GM23338 (cell line): ENCODE data around the gene SSNA1. TPM values are rescaled to one million over a fixed set of nuclear protein-coding genes. Genes with fewer than 3 reads are reported as not detected.

Experiments used
- ATAC-seq: fragments of 200-7000 bp; cut with Tn5 transposase; 3 replicates; pipeline ENCODE4 v1.9.1; 2020
- DNase-seq: peaks from one replicate; pipeline ENCODE4 v3.0.0-alpha.2; 2015; ENCODE audit warnings: low spot score
- H2AFZ ChIP-seq: fragments of 200-600 bp; sonication (generic); 2 replicates; pipeline ENCODE4 v1.8.0; 2016; ENCODE audit warnings: antibody characterized with exemption, mild to moderate bottlenecking, moderate library complexity
- H3F3A ChIP-seq: fragments of 200-600 bp; sonication (generic); replicated peaks from 2 replicates; pipeline ENCODE4 v1.8.0; 2017; ENCODE audit warnings: antibody characterized with exemption, mixed run types, low read depth
- H3K27ac ChIP-seq: fragments of 200-600 bp; sonication (generic); 2 replicates; pipeline ENCODE4 v1.6.1; 2016; ENCODE audit warnings: low read depth
- H3K27me3 ChIP-seq: fragments of 200-600 bp; sonication (generic); 2 replicates; pipeline ENCODE4 v1.8.0; 2016; ENCODE audit warnings: mild to moderate bottlenecking, mixed run types, moderate library complexity; ENCODE audit not compliant: insufficient read depth
- H3K36me3 ChIP-seq: fragments of 200-600 bp; sonication (generic); 2 replicates; pipeline ENCODE4 v1.8.0; 2016; ENCODE audit warnings: mild to moderate bottlenecking; ENCODE audit not compliant: insufficient read depth
- H3K4me1 ChIP-seq: fragments of 200-600 bp; sonication (generic); 2 replicates; pipeline ENCODE4 v1.8.0; 2016; ENCODE audit warnings: mild to moderate bottlenecking, moderate library complexity; ENCODE audit not compliant: insufficient read depth
- H3K4me2 ChIP-seq: fragments of 200-600 bp; sonication (generic); 2 replicates; pipeline ENCODE4 v1.7.1; 2017; ENCODE audit warnings: mixed run types
- H3K4me3 ChIP-seq: fragments of 200-600 bp; sonication (generic); 2 replicates; pipeline ENCODE4 v1.6.1; 2016; ENCODE audit warnings: mixed run types
- H3K79me2 ChIP-seq: fragments of 200-600 bp; sonication (generic); replicated peaks from 2 replicates; pipeline ENCODE4 v1.8.0; 2017; ENCODE audit warnings: mild to moderate bottlenecking; ENCODE audit not compliant: insufficient read depth
- H3K9me2 ChIP-seq: fragments of 200-600 bp; sonication (generic); 2 replicates; pipeline ENCODE4 v1.8.0; 2017; ENCODE audit not compliant: insufficient read depth
- H4K20me1 ChIP-seq: fragments of 200-600 bp; sonication (generic); replicated peaks from 2 replicates; pipeline ENCODE4 v1.8.0; 2017; ENCODE audit warnings: mild to moderate bottlenecking; ENCODE audit not compliant: insufficient read depth
- H3K27ac Mint-ChIP-seq: 2 replicates; pipeline ENCODE4 v1.8.0; 2020; ENCODE audit warnings: inconsistent platforms, mild to moderate bottlenecking, moderate library complexity, mixed read lengths
- H3K27me3 Mint-ChIP-seq: 3 replicates; pipeline ENCODE4 v1.8.0; 2022; ENCODE audit warnings: low read depth, mild to moderate bottlenecking, moderate library complexity, mixed read lengths, inconsistent platforms; ENCODE audit not compliant: insufficient read depth, poor library complexity
- H3K36me3 Mint-ChIP-seq: 3 replicates; pipeline ENCODE4 v1.8.0; 2021; ENCODE audit warnings: low read depth, mild to moderate bottlenecking, inconsistent platforms, moderate library complexity, mixed read lengths
- H3K4me1 Mint-ChIP-seq: 3 replicates; pipeline ENCODE4 v1.8.0; 2020; ENCODE audit warnings: mild to moderate bottlenecking, inconsistent platforms, mixed read lengths
- H3K4me3 Mint-ChIP-seq: 3 replicates; pipeline ENCODE4 v1.8.0; 2021; ENCODE audit warnings: moderate library complexity, mild to moderate bottlenecking, inconsistent platforms, mixed read lengths
- H3K9me3 Mint-ChIP-seq: 3 replicates; pipeline ENCODE4 v1.8.0; 2020; ENCODE audit warnings: moderate library complexity, mild to moderate bottlenecking, inconsistent platforms, mixed read lengths
- CTCF ChIP-seq, 2 experiments: fragments of 200-600 bp in 1 of 2; sonication (generic) in 1 of 2; conservative IDR thresholded peaks; 2 replicates each; pipeline versions ENCODE4 v1.5.1 to v1.6.1; 2016 to 2017; ENCODE audit warnings: antibody characterized with exemption in 2 of 2, low read depth in 2 of 2, mild to moderate bottlenecking in 2 of 2, moderate library complexity in 1 of 2
- EZH2phosphoT487 ChIP-seq: fragments of 200-600 bp; sonication (generic); IDR thresholded peaks from one replicate; pipeline ENCODE4 v1.8.1; 2018; ENCODE audit warnings: antibody characterized with exemption; ENCODE audit not compliant: unreplicated experiment
- JUNB ChIP-seq: IDR thresholded peaks from one replicate; pipeline ENCODE4 v1.6.1; 2016; ENCODE audit warnings: antibody characterized with exemption; ENCODE audit not compliant: unreplicated experiment
- NANOG ChIP-seq: IDR thresholded peaks from 2 replicates; pipeline ENCODE4 v1.6.1; 2016; ENCODE audit warnings: antibody characterized with exemption, borderline replicate concordance
- POLR2AphosphoS5 ChIP-seq: IDR thresholded peaks from 2 replicates; pipeline ENCODE4 v1.6.1; 2016; ENCODE audit warnings: antibody characterized with exemption, low read depth
- REST ChIP-seq: IDR thresholded peaks from one replicate; pipeline ENCODE4 v1.6.1; 2018; ENCODE audit warnings: antibody characterized with exemption; ENCODE audit not compliant: unreplicated experiment
- STAT1 ChIP-seq: IDR thresholded peaks from one replicate; pipeline ENCODE4 v1.6.1; 2016; ENCODE audit warnings: antibody characterized with exemption; ENCODE audit not compliant: unreplicated experiment
- ZNF114 ChIP-seq: fragments of 250-450 bp; sonication (Bioruptor Pico); IDR thresholded peaks from 2 replicates; pipeline ENCODE4 v1.5.0; 2020; ENCODE audit warnings: mild to moderate bottlenecking, moderate library complexity
- polyA plus RNA-seq: library from polyadenylated mRNA; unstranded; fragments of >200 nt; fragmentation: Nextera tagmentation; extraction: Ambion mirVana; gene quantifications from 2 replicates; pipeline ENCODE4 v1.2.1, GENCODE V29; 2016
- total RNA-seq: library from RNA; depleted of rRNA; stranded (reverse); fragments of >200 nt; shearing (Covaris generic); gene quantifications from 2 replicates; pipeline ENCODE4 v1.2.3, GENCODE V29; 2014
- TF ChIP-seq, protein P1 (sequence below): fragments of 250-450 bp; sonication (Bioruptor Pico); IDR thresholded peaks from 2 replicates; pipeline ENCODE4 v1.5.0; 2020; ENCODE audit warnings: mild to moderate bottlenecking, moderate library complexity

The SSNA1 gene
- total and polyA plus RNA-seq, 2 experiments from 2014 or later = 132 to 154 TPM

DNA sequence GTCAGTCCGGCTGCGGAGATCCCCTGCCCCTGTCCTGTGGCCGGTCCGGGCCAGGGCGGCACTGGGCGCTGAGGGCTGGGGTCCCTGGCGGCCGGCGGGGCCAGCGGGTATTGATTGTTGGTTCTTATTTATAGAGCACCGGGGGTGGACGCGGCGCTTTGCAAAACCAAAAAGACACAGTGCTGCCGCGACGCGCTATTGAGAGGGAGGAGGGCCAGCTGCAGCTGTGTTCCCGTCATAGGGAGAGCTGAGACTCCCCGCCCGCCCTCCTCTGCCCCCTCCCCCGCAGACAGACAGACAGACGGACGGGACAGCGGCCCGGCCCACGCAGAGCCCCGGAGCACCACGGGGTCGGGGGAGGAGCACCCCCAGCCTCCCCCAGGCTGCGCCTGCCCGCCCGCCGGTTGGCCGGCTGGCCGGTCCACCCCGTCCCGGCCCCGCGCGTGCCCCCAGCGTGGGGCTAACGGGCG, 21.2 kb upstream of the SSNA1 start:
- Mint-ChIP-seq H3K27ac (no peak overlapping the region), H3K4me3 (no peak overlapping the region), H3K27me3 (peaks cover 74% of the 10 kb centered on the region), H3K36me3 (no peaks in the 10 kb centered on the region), H3K9me3 (no peaks in the 10 kb centered on the region), H3K4me1 (peaks cover 5% of the 10 kb centered on the region; the same call in 2 of the 3 replicates)
- Histone ChIP-seq H3K36me3 (no peaks in the 10 kb centered on the region), H2AFZ (no peak overlapping the region), H3K9me2 (no peaks in the 10 kb centered on the region), H3K4me2 (peak overlapping the region; percentile 82; the same call in 1 of the 2 replicates), H3K27ac (no peak overlapping the region), H3K4me3 (peak overlapping the region; percentile 55; the same call in 1 of the 2 replicates), H3K4me1 (no peaks in the 10 kb centered on the region; the same call in 1 of the 2 replicates), H3K27me3 (peaks cover 82% of the 10 kb centered on the region), H4K20me1 (no peaks in the 10 kb centered on the region), H3K79me2 (no peaks in the 10 kb centered on the region), H3F3A (no peaks in the 10 kb centered on the region)
- TF ChIP-seq STAT1 = no peak
- TF ChIP-seq JUNB = no peak
- no peak for TF ChIP-seq CTCF (conservative IDR thresholded peaks at IDR 0.05; ENCODE audit: low read depth in 2 of 2)
- no peak for TF ChIP-seq NANOG
- no peak for TF ChIP-seq POLR2AphosphoS5
- ATAC-seq (no peak), DNase-seq (peak; percentile 19)

DNA sequence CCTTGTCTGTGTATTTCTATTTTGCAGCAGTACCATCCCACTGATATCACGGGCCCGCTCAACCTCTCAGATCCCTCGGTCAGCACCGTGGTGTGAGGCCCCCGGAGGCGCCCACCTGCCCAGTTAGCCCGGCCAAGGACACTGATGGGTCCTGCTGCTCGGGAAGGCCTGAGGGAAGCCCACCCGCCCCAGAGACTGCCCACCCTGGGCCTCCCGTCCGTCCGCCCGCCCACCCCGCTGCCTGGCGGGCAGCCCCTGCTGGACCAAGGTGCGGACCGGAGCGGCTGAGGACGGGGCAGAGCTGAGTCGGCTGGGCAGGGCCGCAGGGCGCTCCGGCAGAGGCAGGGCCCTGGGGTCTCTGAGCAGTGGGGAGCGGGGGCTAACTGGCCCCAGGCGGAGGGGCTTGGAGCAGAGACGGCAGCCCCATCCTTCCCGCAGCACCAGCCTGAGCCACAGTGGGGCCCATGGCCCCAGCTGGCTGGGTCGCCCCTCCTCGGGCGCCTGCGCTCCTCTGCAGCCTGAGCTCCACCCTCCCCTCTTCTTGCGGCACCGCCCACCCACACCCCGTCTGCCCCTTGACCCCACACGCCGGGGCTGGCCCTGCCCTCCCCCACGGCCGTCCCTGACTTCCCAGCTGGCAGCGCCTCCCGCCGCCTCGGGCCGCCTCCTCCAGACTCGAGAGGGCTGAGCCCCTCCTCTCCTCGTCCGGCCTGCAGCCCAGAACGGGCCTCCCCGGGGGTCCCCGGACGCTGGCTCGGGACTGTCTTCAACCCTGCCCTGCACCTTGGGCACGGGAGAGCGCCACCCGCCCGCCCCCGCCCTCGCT, 20.5 kb upstream of the SSNA1 start:
- H2AFZ ChIP-seq = no peak overlapping the region
- ATAC-seq (peak; percentile 22), DNase-seq (peak; percentile 64)
- peak overlapping the region; percentile 55 for H3K4me3 ChIP-seq
- H3K9me2 ChIP-seq = no peaks in the 10 kb centered on the region
- peaks cover 5% of the 10 kb centered on the region; the same call in 2 of the 3 replicates for H3K4me1 Mint-ChIP-seq
- H3K4me1 ChIP-seq = no peaks in the 10 kb centered on the region; the same call in 1 of the 2 replicates
- no peaks in the 10 kb centered on the region for H4K20me1 ChIP-seq
- H3K4me3 Mint-ChIP-seq = peak overlapping the region; percentile 52; the same call in 1 of the 3 replicates
- no peaks in the 10 kb centered on the region for H3K9me3 Mint-ChIP-seq
- peak overlapping the region; percentile 82 for H3K4me2 ChIP-seq
- peaks cover 69% of the 10 kb centered on the region for H3K27me3 Mint-ChIP-seq
- no peaks in the 10 kb centered on the region for H3K36me3 Mint-ChIP-seq
- no peak overlapping the region for H3K27ac ChIP-seq
- no peaks in the 10 kb centered on the region for H3F3A ChIP-seq
- no peaks in the 10 kb centered on the region for H3K36me3 ChIP-seq
- H3K79me2 ChIP-seq = no peaks in the 10 kb centered on the region
- peaks cover 76% of the 10 kb centered on the region for H3K27me3 ChIP-seq
- no peak overlapping the region for H3K27ac Mint-ChIP-seq
- TF ChIP-seq, protein P1, sequence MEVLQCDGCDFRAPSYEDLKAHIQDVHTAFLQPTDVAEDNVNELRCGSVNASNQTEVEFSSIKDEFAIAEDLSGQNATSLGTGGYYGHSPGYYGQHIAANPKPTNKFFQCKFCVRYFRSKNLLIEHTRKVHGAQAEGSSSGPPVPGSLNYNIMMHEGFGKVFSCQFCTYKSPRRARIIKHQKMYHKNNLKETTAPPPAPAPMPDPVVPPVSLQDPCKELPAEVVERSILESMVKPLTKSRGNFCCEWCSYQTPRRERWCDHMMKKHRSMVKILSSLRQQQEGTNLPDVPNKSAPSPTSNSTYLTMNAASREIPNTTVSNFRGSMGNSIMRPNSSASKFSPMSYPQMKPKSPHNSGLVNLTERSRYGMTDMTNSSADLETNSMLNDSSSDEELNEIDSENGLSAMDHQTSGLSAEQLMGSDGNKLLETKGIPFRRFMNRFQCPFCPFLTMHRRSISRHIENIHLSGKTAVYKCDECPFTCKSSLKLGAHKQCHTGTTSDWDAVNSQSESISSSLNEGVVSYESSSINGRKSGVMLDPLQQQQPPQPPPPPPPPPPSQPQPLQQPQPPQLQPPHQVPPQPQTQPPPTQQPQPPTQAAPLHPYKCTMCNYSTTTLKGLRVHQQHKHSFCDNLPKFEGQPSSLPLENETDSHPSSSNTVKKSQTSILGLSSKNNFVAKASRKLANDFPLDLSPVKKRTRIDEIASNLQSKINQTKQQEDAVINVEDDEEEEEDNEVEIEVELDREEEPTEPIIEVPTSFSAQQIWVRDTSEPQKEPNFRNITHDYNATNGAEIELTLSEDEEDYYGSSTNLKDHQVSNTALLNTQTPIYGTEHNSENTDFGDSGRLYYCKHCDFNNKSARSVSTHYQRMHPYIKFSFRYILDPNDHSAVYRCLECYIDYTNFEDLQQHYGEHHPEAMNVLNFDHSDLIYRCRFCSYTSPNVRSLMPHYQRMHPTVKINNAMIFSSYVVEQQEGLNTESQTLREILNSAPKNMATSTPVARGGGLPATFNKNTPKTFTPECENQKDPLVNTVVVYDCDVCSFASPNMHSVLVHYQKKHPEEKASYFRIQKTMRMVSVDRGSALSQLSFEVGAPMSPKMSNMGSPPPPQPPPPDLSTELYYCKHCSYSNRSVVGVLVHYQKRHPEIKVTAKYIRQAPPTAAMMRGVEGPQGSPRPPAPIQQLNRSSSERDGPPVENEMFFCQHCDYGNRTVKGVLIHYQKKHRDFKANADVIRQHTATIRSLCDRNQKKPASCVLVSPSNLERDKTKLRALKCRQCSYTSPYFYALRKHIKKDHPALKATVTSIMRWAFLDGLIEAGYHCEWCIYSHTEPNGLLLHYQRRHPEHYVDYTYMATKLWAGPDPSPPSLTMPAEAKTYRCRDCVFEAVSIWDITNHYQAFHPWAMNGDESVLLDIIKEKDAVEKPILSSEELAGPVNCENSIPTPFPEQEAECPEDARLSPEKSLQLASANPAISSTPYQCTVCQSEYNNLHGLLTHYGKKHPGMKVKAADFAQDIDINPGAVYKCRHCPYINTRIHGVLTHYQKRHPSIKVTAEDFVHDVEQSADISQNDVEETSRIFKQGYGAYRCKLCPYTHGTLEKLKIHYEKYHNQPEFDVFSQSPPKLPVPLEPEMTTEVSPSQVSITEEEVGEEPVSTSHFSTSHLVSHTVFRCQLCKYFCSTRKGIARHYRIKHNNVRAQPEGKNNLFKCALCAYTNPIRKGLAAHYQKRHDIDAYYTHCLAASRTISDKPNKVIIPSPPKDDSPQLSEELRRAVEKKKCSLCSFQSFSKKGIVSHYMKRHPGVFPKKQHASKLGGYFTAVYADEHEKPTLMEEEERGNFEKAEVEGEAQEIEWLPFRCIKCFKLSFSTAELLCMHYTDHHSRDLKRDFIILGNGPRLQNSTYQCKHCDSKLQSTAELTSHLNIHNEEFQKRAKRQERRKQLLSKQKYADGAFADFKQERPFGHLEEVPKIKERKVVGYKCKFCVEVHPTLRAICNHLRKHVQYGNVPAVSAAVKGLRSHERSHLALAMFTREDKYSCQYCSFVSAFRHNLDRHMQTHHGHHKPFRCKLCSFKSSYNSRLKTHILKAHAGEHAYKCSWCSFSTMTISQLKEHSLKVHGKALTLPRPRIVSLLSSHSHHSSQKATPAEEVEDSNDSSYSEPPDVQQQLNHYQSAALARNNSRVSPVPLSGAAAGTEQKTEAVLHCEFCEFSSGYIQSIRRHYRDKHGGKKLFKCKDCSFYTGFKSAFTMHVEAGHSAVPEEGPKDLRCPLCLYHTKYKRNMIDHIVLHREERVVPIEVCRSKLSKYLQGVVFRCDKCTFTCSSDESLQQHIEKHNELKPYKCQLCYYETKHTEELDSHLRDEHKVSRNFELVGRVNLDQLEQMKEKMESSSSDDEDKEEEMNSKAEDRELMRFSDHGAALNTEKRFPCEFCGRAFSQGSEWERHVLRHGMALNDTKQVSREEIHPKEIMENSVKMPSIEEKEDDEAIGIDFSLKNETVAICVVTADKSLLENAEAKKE (CRISPR knock-in tag) = no peak
- TF ChIP-seq STAT1 (no peak), EZH2phosphoT487 (no peak), ZNF114 (CRISPR knock-in tag) (no peak), NANOG (no peak), REST (no peak)
